HEK293T (cell line): ENCODE data around the gene GLOD5.

Source experiments
- BHLHE40 ChIP-seq: fragments of 450-650 bp; IDR thresholded peaks from 2 replicates; pipeline ENCODE4 v1.6.1; 2016; ENCODE audit warnings: mild to moderate bottlenecking, moderate library complexity, borderline replicate concordance
- ELF4 ChIP-seq: fragments of 450-650 bp; IDR thresholded peaks from 2 replicates; pipeline ENCODE4 v1.6.1; 2017; ENCODE audit warnings: antibody characterized with exemption
- FOXA1 ChIP-seq: fragments of 450-650 bp; IDR thresholded peaks from 2 replicates; pipeline ENCODE4 v1.6.1; 2016; ENCODE audit warnings: mild to moderate bottlenecking
- HDGF ChIP-seq: fragments of 450-650 bp; IDR thresholded peaks from 2 replicates; pipeline ENCODE4 v1.6.1; 2017; ENCODE audit warnings: antibody characterized with exemption, borderline replicate concordance
- L3MBTL2 ChIP-seq: fragments of 450-650 bp; conservative IDR thresholded peaks from 2 replicates; pipeline ENCODE4 v1.6.1; 2016; ENCODE audit warnings: mild to moderate bottlenecking
- NFRKB ChIP-seq: fragments of 450-650 bp; IDR thresholded peaks from 2 replicates; pipeline ENCODE4 v1.6.1; 2016; ENCODE audit warnings: mild to moderate bottlenecking, moderate library complexity
- SP1 ChIP-seq: fragments of 450-650 bp; IDR thresholded peaks from 2 replicates; pipeline ENCODE4 v1.6.1; 2017
- TARDBP ChIP-seq: fragments of 450-650 bp; IDR thresholded peaks from 2 replicates; pipeline ENCODE4 v1.6.1; 2016
- ZNF384 ChIP-seq: fragments of 450-650 bp; IDR thresholded peaks from 2 replicates; pipeline ENCODE4 v1.6.1; 2016

- TF ChIP-seq FOXA1: no peak
- TF ChIP-seq HDGF: no peak
- TF ChIP-seq NFRKB: no peak
- TF ChIP-seq L3MBTL2: no peak
- TF ChIP-seq SP1: no peak
- TF ChIP-seq ELF4: no peak
- TF ChIP-seq TARDBP: no peak
- TF ChIP-seq ZNF384: no peak
- no peak for TF ChIP-seq BHLHE40
These were observed 19.7 kb upstream of the GLOD5 start for GRCh38 chrX:48741834-48742233.
